Fibroblast of skin of scalp (primary cell): ENCODE measurements around the gene EHBP1.

ENCODE experiments used
- DNase-seq: peaks from one replicate; pipeline ENCODE4 v3.0.0-alpha.2; 2013

EHBP1 gene

DNA sequence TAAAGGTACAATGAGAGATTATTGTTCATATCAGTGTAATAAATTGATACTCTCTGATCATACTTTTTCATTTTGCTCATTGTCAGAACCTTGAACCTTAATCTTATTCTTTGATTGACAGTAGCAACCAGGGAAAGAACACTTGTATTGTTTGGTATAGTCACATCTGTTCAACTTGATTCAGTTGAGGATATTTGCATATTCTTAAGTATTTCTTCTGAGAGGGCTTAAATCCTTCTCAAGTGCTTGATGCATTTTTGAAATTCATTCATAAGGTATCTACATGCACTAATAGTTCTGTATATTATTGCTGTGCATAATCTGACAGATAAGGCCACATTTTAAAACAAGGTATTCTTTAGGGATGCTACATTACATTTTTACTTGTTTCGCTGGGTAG, 118.9 kb downstream of the EHBP1 start:
- no peak for DNase-seq

DNA sequence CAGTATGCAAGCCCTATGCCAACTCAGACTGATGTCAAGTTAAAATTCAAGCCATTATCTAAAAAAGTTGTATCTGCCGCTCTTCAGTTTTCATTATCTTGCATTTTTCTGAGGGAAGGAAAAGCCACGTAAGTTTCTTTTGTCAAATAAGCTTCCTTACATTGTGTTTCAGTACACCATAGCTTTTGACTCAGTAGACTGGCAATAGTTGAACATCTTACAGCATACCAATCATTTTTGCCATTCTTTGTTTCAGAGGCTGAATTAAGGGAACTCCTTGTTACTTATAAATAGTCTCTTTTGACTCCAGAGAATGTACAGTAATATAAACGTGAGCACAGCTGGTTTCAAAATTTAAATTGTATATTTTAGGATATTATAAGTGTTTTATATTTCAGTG, 120.6 kb downstream of the EHBP1 start:
- DNase-seq = peak; percentile 75

DNA sequence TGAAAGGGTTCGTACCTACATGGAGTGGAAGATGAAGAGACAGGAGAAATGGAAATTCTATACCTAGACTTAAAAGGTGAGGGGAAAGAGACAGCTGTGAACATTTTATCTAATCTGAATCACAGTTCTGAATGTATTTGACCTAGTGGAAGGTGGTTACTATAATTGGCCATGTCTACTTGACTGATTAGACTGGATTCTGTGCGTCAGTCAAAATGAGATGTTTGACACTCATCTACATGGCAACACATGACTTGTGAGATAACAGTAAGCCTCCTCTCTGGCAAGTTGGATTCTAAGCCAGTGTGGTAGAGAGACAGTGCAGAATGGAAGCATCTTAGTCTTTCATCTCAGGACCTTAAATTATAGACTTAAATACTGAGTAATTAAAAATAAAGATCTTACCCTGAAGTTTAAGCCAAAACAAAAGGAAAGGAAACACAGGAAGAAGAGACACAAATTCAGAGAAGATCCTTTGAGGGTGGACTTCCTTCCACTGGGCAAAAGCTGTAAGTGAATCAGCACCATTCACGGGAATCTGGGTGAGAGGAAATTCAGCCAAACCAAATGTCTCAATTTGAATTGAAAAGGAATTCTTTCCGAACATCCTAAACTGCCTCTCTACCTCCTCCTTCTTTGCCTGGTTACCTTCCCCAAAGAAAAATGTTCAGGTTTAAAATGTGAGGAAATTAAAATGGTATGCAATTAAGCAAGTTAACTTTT, 121.6 kb downstream of the EHBP1 start:
- no peak for DNase-seq

- DNase-seq = no peak
Measured at GRCh38 chr2:62831729-62832128, 126.2 kb downstream of the EHBP1 start.

- DNase-seq = no peak
Measured at GRCh38 chr2:62844311-62845090, 139.0 kb downstream of the EHBP1 start.

DNA sequence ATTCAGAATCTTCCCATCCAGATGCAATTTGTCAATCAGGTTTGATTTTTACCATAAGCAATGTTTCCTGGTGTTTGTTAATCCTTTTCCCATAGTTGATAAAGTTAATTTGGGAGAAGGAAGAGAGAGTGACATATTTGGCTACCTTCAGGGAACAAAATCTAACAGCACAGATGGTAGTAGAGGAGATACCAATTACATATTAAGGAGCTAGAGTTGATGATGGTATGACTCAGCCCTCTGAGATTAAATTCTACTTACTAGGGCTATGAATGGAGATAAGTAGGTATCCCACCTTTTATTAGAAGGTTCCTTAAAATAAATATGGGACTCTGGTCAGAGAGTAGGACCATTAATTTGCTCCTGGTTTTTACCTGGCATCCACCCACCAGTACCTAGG, 139.7 kb downstream of the EHBP1 start:
- DNase-seq = no peak

GRCh38 chr2:62852254-62852653, 146.7 kb downstream of the EHBP1 start:
- no peak for DNase-seq

DNA sequence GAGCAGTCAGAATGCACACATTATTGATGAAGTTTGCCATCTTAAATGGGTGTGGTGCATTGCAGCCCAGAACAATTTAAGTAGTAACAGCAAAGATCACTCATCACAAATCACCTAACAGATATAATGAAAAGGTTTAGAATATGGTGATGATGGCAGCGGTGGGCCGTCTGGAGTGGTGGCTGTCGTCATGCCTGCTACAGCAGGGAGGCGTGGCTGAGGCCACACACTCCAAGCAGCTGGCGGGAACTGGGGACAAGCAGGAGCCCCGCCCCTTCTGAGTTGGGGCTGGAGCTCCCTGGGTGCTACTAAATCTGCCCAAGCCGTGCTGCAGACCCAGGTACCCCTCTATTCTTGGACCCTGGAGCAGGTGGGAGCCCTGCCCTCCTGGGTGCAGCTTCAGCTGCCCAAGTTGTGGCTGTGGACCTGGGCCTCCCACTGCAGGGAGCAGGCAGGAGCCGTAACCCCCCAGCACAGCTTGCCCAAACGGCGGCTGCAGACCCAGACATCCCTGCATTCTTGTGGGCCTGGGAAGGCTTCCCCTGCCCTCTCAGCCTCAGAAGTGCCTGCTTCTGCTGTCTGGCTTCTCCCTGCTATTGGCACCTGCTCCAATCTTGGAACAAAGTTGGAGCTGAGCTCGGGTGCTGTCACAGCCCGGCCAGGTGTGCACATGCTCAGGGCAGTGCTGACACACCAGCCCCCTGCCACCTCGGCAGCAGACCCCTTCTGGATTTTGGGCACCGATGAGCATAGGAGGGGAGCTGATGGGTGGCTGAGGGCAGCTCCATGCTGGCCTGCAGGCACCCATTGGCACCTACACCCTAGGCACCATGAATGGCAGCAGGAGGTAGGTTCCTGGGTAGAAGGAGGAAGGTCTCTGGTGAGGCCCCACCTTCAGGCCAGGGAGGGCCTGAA, 149.3 kb downstream of the EHBP1 start:
- DNase-seq = no peak

DNA sequence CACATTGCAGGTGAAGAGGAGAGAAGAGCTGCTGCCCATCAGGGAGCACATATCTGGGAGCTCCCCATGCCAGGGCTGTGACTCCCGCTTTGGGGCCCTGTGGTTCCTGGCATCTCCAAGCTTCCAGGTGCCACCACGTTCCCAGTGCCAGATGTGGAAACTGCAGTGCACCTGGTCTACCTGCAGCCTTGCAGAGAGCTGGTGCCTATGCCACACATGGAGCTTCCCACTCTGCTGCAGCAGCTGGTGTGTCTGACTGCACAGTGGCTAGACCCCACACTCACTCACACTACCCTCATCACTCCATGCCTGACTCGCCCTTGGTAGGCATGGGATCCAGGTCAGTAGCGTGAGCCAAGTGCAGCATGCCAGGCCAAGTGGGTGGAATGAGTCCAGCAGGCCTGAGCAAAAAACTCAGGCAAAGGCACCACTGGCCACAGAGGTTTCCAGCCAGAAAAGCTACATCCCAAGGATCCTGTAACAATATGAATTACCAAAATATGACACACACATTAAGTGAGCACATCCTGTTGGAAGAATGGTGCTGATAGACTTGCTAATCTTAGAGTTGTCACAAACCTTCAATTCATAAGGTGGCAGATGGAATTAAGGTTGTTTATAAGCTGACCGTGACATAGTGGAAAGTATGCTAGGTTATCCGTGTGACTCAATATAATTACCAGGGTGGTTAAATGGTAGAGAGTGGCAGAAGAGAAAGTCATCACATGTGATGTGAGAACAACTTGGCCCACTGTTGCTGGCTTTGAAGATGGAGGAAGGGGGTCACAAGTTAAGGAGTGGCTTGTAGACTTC, 150.9 kb downstream of the EHBP1 start:
- DNase-seq = no peak

DNA sequence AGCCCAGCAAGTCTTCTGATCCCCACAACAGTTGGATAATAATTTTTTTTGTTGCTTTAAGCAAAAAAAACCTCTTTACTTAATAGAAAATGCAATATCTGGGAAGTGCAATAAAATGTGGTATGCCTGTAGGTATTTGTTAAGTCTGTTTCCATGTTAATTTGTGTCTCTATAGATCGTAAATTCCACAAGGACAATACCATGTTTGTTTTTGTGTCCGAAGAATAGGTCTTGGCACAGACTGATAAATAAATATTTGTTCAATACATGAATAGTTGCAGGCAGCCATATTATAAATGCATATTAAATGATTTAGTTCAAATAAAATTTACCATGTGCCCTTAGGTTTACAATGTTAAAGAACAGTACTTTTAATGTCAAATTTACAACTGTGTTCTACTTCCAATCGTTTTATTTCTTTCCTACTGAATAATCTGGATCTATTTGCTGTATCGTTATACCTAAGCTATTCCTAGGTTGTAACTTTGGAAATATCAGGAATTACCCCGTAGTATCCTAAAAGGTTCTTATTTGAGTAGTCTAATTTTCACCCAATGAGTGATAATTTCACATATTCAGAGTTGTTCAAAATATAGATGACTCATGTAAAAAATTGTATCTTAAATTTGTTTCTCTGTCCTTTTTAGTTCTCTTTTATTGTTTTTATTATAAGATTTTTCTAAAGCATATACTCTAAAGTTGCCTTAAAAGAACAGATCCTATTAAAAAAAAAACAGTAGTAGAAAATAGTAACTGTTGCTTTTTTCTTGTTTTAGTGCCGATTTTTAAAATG, 151.8 kb downstream of the EHBP1 start:
- no peak for DNase-seq

DNA sequence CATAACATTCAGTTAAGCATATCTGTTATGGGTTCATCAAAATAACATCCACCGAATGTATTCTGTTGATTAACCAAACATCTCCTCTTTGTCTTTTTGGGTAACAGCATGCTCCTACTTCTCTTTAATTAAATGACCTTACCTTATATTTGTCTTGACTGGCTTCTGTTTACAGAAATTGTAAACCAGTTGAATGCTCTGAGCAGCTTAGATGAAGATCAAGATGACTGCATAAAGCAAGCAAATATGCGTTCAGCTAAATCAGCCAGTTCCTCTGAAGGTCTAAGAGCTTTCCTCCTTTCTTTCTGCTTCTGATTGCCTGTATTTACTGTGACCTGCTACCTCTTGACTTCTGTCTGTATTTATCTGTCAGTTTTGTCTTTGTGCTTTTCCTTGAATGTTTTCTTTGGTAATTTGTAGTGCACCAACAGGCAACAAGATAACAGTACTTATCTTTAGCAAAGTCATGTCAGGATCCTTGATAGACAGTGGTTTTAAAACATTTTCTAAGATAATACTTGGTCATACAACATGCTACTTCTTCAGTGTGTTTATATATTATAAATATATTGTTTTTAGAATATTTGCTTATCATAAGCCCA, 152.8 kb downstream of the EHBP1 start:
- no peak for DNase-seq

DNA sequence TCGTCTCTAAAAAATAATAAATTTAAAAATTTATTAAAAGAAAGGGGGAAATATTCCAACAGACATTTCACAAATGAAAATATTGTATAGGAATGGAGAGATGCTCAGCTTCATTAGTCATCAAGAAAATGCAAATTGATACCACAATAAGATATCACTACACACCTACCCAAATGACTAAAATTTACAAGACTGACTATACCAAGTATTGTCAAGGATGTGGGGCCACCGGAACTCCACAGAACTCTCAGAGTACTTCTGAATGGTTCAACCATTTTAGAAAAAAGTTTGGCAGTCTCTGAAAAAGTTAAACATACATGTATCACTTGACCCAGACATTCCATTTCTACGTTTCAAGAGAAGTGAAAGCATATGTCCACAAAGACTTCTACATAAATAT, 163.4 kb downstream of the EHBP1 start:
- no peak for DNase-seq

GRCh38 chr2:62870966-62871365, 165.5 kb downstream of the EHBP1 start:
- DNase-seq = no peak

GRCh38 chr2:62871506-62871905, 166.0 kb downstream of the EHBP1 start:
- no peak for DNase-seq

- no peak for DNase-seq
Measured at GRCh38 chr2:62873603-62874002, 168.1 kb downstream of the EHBP1 start.

- DNase-seq = no peak
Measured at GRCh38 chr2:62874881-62875383, 169.4 kb downstream of the EHBP1 start.

DNA sequence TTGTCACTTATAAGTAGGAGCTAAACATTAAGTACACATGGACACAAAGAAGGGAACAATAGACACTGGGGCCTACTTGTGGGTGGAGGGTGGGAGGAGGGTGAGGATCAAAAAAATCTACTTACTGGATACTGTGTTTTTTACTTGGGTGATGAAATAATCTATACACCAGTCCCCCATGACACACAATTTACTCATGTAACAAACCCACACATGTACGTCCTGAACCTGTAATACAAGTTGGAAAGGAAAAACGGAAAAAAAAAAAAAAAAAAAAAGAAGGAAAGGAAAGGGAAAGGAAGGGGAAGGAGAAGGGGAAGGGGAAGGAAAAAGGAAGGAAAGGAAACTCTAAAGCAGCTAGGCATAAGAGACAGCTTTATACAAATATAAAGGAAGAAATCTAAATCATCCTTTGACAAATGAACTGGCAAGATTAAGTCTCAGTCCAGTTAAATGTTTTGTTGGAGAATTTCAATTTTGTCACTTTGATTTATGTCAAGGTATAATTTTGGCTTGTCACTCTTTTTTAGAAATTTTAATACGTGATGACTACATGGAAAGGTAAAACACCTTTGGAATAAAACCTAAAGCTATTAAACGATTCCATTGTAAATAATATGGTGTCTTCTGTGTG, 175.8 kb downstream of the EHBP1 start:
- no peak for DNase-seq

DNA sequence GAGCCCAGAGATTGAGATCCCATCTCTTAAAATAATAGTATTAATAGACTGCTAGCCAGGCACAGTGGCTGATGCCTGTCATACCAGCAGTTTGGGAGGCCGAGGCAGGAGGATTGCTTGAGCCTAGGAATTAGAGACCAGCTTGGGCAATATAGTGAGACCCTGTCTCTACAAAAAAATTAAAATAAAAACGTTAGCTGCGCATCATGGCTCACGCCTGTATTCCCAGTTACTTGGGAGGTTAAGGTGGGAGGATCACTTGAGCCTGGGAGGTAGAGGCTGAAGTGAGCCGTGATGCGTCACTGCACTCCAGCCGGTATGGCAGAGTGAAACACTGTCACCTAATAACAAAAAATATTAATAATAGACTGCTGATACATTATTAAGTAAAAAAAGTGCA, 178.1 kb downstream of the EHBP1 start:
- DNase-seq = no peak

DNA sequence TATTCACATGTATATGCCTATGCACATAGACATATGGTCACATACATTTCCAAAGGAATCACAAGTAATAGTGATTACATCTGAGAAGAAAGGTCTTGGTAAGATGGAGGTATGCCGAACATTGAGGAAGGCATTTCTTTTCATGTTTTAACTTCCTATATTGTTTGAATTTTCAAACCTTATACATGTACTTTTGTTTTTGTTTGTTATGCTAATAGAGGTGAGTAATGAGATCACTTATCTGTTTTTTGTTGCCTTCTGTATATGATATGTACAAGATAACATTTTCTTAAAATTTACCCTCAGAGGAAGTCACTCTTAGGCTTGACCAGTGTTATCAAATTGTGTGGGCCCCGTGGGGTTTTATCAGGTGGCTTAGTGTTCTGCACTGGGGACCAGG, 178.6 kb downstream of the EHBP1 start:
- no peak for DNase-seq

- DNase-seq = no peak
Measured at GRCh38 chr2:62884514-62884913, 179.0 kb downstream of the EHBP1 start.
